PFSK-1 (cell line): Measurements from ENCODE around the gene UTS2R.

Source experiments
- FOXP2 ChIP-seq: optimal IDR thresholded peaks from 2 replicates; pipeline ENCODE3; 2011; ENCODE audit warnings: borderline replicate concordance, control low read depth, inconsistent platforms; ENCODE audit not compliant: insufficient read depth; ENCODE audit errors: extremely low read length, extremely low read depth
- POLR2AphosphoS5 ChIP-seq: IDR thresholded peaks from 2 replicates; pipeline ENCODE4 v1.6.1; 2012; ENCODE audit warnings: low read depth, mild to moderate bottlenecking, control low read depth, low read length, moderate library complexity
- REST ChIP-seq, 2 experiments: IDR thresholded peaks; 2 replicates each; pipeline versions ENCODE4 v1.6.1 to v1.8.0; 2011 to 2012; ENCODE audit warnings: low read depth in 2 of 2, low read length in 2 of 2, control low read depth in 1 of 2, inconsistent platforms in 1 of 2, mild to moderate bottlenecking in 1 of 2, moderate library complexity in 1 of 2; ENCODE audit not compliant: insufficient read depth in 1 of 2
- SIN3A ChIP-seq: IDR thresholded peaks from 2 replicates; pipeline ENCODE4 v1.6.1; 2012; ENCODE audit warnings: mild to moderate bottlenecking, low read length, moderate library complexity, borderline replicate concordance; ENCODE audit not compliant: insufficient read depth
- TAF1 ChIP-seq: IDR thresholded peaks from 2 replicates; pipeline ENCODE4 v1.6.1; 2012; ENCODE audit warnings: low read length, control low read depth, borderline replicate concordance; ENCODE audit not compliant: insufficient read depth

Gene UTS2R

GRCh38 chr17:82370471-82371332 lies 863 bp upstream of the UTS2R start:
- no peak for TF ChIP-seq TAF1
- TF ChIP-seq REST (IDR thresholded peaks at IDR 0.05; ENCODE audit: insufficient read depth in 1 of 2, low read depth in 2 of 2, low read length in 2 of 2) = no peak
- no peak for TF ChIP-seq FOXP2
- no peak for TF ChIP-seq POLR2AphosphoS5
- TF ChIP-seq SIN3A = no peak

- TF ChIP-seq FOXP2 (no peak), POLR2AphosphoS5 (no peak), SIN3A (no peak), TAF1 (no peak), REST (IDR thresholded peaks at IDR 0.05; ENCODE audit: insufficient read depth in 1 of 2, low read depth in 2 of 2, low read length in 2 of 2) (no peak)
These were observed 895 bp downstream of the UTS2R start for GRCh38 chr17:82372249-82373071.

GRCh38 chr17:82373731-82374625 lies 2.4 kb downstream of the UTS2R start:
- no peak for TF ChIP-seq POLR2AphosphoS5
- TF ChIP-seq TAF1 = no peak
- TF ChIP-seq REST (IDR thresholded peaks at IDR 0.05; ENCODE audit: insufficient read depth in 1 of 2, low read depth in 2 of 2, low read length in 2 of 2) = no peak
- TF ChIP-seq SIN3A = no peak
- TF ChIP-seq FOXP2 = no peak

- TF ChIP-seq TAF1 = no peak
- no peak for TF ChIP-seq FOXP2
- no peak for TF ChIP-seq POLR2AphosphoS5
- TF ChIP-seq SIN3A = no peak
- TF ChIP-seq REST (IDR thresholded peaks at IDR 0.05; ENCODE audit: insufficient read depth in 1 of 2, low read depth in 2 of 2, low read length in 2 of 2) = no peak
These were observed 3.2 kb downstream of the UTS2R start for GRCh38 chr17:82374626-82375331.
